UCSD-AML1 (cell line): ENCODE results near the gene TCP11L2.
"Not testable (repeated sequence)": the region's sequence is repeated elsewhere in the genome, so short reads cannot be mapped to it uniquely, and the experiment has no call there.

Experiments used
- DNase-seq: peaks from one replicate; lab custom pipeline; 2025; ENCODE audit not compliant: unreplicated experiment; lab: John Stamatoyannopoulos, UW

The TCP11L2 gene

GRCh38 chr12:106305376-106305775, 2.8 kb downstream of the TCP11L2 start:
- no peak for DNase-seq

GRCh38 chr12:106307181-106307580, 4.6 kb downstream of the TCP11L2 start:
- no peak for DNase-seq

GRCh38 chr12:106308121-106308520, 5.6 kb downstream of the TCP11L2 start:
- DNase-seq = no peak

GRCh38 chr12:106308611-106309010, 6.1 kb downstream of the TCP11L2 start:
- DNase-seq = no peak

DNA sequence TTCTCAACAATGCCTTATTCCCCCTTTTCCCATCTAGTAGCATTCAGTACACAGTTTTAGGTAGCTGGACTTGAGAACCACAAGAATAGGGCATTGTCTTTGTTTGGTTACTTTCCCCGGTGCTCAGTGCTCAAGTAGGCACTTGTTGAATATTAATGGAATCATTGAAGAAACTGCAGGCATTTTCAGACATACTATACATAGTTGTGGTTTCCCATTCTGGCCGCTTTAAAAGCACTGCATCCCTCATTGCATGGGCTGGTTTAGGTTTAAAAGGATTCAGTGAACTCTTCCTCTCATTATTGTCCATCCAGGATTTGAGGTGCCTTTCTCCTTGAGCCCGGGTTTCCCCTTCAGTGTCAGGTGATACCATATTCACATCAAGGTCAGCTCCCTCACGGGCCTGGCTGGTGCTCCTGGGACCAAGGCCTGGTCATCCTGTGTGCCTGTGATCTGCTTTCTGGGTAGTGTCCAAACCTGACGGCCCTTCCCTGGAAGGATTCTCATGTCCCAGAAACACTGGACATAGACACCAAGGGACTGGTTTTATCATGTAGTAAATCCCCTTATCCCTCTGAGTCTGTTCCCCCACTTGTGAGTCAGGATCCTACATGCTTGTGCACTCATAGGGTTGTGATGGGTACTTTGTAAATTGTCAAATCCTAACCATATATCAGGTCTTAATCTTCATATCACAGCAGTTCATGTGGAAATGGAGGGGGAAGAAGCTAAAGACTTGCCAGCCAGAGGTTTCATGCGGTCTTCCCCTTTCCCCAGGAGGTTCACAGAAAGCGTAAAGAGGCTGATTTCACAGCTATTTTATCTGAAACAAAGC, 7.4 kb downstream of the TCP11L2 start:
- no peak for DNase-seq

DNA sequence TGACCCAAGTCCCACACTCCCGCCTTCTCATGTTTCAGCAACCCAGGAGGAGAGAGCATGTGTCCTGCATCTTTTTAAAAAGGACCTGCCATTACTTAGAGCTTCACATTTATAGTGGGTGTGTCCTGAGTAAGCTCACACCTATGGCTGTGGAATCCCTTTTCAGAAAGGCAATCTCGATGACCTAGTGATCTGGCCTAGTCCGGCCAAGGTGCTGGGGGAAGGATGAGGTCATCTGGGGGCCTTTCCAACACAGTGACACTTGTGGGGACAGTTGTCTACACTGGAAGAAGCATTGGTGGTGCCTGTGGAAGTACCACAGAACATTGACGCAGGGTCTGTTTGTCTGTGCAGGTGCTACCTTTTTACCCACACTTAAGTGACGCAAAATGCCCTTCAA, 8.2 kb downstream of the TCP11L2 start:
- no peak for DNase-seq

DNA sequence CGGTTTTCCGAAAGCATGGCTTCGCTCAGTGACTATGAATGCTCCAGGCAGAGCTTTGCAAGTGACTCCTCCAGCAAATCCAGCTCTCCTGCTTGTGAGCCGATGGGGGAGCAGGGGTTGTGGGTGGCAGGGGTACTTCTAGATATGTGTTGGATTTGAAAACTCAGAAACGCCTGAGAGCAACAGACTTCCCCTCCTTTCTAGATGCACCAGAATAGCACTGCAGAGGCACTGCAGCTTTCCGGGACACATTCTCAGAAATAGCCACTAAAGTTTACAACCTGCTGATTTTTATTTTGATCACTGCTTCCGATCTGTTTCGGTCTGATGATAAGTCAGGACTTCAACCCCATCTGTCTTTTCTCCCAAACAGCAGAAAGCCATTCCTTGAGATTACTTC, 8.6 kb downstream of the TCP11L2 start:
- peak; percentile 16 for DNase-seq

DNA sequence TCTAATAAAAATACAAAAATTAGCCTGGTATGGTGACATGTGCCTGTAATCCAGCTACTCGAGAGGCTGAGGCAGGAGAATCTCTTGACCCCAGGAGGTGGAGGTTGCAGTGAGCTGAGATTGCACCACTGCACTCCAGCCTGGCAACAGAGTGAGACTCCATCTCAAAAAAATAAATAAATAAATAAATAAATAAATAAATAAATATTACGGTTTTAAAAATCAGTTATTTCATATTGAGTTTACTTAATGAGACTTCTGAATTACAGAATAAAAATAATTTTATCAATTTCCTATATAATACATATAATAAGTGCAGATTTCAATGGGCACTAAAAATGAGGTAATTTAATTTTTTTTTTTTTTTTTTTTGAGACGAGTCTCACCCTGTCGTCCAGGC, 10.9 kb downstream of the TCP11L2 start:
- not testable (repeated sequence) for DNase-seq

DNA sequence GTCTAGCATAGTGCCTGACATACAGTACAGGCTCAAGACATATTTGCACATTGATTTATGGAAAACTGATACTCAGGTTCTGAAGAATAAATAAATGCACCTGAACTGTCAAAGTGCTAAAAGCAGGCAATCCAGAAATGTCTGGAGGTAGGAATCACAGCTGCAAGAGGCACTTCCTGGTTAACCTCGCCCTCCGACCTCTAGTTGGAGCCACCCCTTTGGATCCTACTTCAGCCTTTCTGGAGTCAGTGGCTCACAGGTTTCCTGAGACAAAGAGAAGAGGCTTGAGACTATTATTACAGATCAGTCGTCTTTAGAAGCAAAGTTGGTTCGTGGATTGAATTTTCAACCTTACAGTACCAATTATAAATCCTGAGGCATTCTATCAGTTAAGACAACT, 13.0 kb downstream of the TCP11L2 start:
- DNase-seq = no peak

- DNase-seq = no peak
Observed at GRCh38 chr12:106317406-106318082, 15.0 kb downstream of the TCP11L2 start.

DNA sequence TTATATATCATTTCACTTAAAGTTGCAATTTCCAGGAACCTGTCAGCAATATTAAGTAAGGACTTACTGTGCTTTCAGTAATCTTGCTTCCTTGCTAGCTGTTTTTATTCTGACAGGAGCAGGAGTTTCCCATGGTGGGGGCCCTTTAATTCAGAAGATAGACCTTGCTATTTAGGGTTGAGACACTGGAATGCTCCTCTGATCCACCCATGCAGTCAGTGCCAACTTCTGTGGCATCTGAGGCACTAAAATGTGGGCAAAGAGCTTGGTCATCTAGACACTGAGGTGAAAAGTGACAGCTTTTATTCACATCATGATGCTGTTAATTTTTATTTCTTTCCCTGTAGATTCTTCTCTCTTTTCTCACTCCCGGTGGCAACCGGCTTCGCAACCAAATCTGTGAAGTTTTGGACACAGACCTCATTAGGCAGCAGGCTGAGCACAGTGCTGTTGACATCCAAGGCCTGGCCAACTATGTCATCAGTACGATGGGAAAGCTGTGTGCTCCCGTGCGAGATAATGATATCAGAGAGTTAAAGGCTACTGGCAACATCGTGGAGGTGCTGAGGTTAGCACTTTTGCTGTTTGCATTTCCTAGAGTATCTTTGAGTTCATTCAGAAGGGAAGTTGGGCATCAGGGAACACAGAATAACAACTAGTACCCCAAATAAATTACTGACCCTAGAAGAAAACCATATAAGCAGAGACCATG, 18.8 kb downstream of the TCP11L2 start:
- no peak for DNase-seq

- DNase-seq = no peak
Observed at GRCh38 chr12:106323537-106323936, 21.0 kb downstream of the TCP11L2 start.

- DNase-seq = no peak
Observed at GRCh38 chr12:106327309-106327869, 24.9 kb downstream of the TCP11L2 start.

- no peak for DNase-seq
Observed at GRCh38 chr12:106328735-106329134, 26.2 kb downstream of the TCP11L2 start.

DNA sequence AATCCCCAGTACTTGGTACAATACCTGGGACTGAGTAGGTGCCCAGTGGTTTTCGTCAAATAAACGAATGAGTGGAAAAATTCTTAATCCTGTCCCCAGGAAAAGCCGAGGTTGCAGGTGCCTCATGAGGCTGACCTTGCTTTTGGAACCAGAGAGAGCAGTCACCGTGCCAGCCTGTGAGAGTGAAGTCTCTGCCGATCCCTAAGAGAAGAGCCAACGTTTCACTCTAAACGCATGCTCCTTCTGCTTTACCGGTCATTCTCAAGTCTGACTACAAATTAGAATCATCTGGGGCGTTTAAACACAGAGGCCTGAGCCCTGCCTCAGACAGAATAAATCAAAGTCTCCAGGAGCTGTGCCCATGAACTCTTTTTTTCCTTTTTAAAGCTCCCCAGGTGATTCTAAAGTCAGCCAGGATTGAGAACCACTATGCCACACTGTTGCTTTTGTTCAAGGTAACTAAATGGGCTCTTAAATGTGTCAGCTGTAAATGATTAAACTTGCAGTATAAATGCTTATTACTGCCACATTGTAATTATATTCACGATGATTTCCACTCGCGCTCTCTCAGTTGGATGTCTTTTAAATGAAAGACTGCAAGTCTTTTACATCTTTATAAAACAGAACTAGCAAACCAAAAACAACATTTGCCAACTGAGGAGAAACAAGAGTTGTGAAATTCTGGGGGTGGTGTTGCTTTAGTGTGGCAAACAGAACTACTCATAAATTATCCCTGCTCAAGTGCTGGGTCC, 26.9 kb downstream of the TCP11L2 start:
- no peak for DNase-seq

- no peak for DNase-seq
Observed at GRCh38 chr12:106331599-106331998, 29.1 kb downstream of the TCP11L2 start.

GRCh38 chr12:106332536-106332935, 30.0 kb downstream of the TCP11L2 start:
- DNase-seq = no peak

DNA sequence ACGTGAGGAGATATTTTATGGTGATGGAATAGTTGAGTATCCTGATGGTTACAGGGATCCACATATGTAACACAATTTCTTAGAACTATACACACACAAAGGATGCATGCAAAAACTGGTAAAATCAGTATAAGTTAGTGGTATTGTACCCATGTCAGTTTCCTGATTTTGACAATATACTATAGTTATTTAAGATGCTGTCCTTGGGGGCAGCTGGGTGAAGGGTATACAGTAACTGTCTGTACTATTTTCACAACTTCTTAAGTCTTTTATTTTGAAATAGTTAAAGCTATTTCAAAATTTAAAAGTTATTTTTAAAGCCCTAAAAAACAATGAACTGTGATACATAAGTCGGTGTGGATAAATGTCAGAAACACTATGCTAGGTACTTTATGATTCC, 30.5 kb downstream of the TCP11L2 start:
- no peak for DNase-seq

- DNase-seq = no peak
Observed at GRCh38 chr12:106333756-106334155, 31.2 kb downstream of the TCP11L2 start.

DNA sequence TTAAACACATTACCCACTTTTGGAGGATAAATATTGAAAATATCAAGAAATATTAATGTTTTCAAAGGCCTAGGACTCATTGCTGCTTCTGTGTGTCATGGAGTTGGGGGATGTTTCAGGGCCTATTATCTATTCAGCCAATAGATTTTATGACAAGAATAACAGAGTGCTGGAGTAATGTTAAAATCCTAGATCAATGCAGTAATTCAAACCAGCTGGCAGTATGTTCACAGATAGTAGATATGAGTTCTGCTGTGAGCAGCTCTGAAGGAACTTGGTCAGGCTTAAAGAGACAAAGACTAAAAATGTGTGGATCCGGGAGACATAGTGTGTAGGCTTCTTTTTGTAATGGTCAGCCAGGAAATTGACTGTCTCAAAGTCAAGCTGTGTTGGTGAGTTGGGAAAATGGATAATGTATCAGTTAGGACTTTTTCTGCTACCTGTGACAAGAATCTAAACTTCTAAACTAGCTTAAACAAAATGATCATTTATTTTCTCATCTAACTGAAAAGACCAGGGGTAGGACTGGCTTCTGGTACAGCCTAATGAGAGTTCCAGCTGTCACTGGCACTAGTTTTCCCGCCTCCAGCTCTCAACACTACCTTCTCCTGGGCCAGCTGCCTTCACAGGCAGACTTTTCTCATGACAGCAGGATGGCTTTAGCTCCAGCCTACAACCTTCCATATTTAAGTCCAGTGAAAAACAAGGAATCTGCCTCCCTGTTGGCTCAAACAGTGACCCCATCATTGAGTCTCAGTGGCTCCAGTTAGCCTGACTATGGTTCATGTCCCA, 38.7 kb downstream of the TCP11L2 start:
- DNase-seq = no peak
